ENCODE results near the gene EFHC2.

EFHC2 gene

GRCh38 chrX:44147130-44147529, 196.3 kb downstream of the EFHC2 start:
- Histone ChIP-seq H3K4me3 (ENCODE audit: low read depth in 1 of 2, low read length in 2 of 2) (no peak overlapping the region), H3K9ac (ENCODE audit: low read length) (no peak overlapping the region), H3K4me1 (ENCODE audit: insufficient read depth, low read length) (no peaks in the 10 kb centered on the region), H3K9me3 (ENCODE audit: low read length) (no peaks in the 10 kb centered on the region), H3K27me3 (ENCODE audit: control insufficient read depth in 1 of 2, insufficient read depth in 2 of 2, low read length in 2 of 2) (no peaks in the 10 kb centered on the region), H3K36me3 (ENCODE audit: insufficient read depth, low read length) (no peaks in the 10 kb centered on the region), H3K27ac (ENCODE audit: low read depth, low read length) (no peak overlapping the region)

- no peak overlapping the region for H3K9ac ChIP-seq (ENCODE audit: low read length)
- no peaks in the 10 kb centered on the region for H3K27me3 ChIP-seq (ENCODE audit: control insufficient read depth in 1 of 2, insufficient read depth in 2 of 2, low read length in 2 of 2)
- no peak overlapping the region for H3K27ac ChIP-seq (ENCODE audit: low read depth, low read length)
These were observed 199.1 kb downstream of the EFHC2 start for GRCh38 chrX:44144177-44144945.

GRCh38 chrX:44143061-44143602, 200.3 kb downstream of the EFHC2 start:
- H3K27me3 ChIP-seq (ENCODE audit: control insufficient read depth in 1 of 2, insufficient read depth in 2 of 2, low read length in 2 of 2) = no peaks in the 10 kb centered on the region
- no peak overlapping the region for H3K9ac ChIP-seq (ENCODE audit: low read length)
- no peak overlapping the region for H3K4me3 ChIP-seq (ENCODE audit: low read depth in 1 of 2, low read length in 2 of 2)
- no peaks in the 10 kb centered on the region for H3K36me3 ChIP-seq (ENCODE audit: insufficient read depth, low read length)
- no peaks in the 10 kb centered on the region for H3K4me1 ChIP-seq (ENCODE audit: insufficient read depth, low read length)
- H3K27ac ChIP-seq (ENCODE audit: low read depth, low read length) = no peak overlapping the region
- H3K9me3 ChIP-seq (ENCODE audit: low read length) = peaks cover 3% of the 10 kb centered on the region

More at GRCh38 chrX:44144177-44144945, 199.1 kb downstream of the EFHC2 start:
- Histone ChIP-seq H3K4me1 (ENCODE audit: insufficient read depth, low read length) (no peaks in the 10 kb centered on the region), H3K4me3 (ENCODE audit: low read depth in 1 of 2, low read length in 2 of 2) (no peak overlapping the region), H3K9me3 (ENCODE audit: low read length) (no peaks in the 10 kb centered on the region), H3K36me3 (ENCODE audit: insufficient read depth, low read length) (no peaks in the 10 kb centered on the region)

- H3K4me1 ChIP-seq (ENCODE audit: insufficient read depth, low read length) = no peaks in the 10 kb centered on the region
- no peaks in the 10 kb centered on the region for H3K9me3 ChIP-seq (ENCODE audit: low read length)
- H3K27me3 ChIP-seq (ENCODE audit: control insufficient read depth in 1 of 2, insufficient read depth in 2 of 2, low read length in 2 of 2) = no peaks in the 10 kb centered on the region
- H3K36me3 ChIP-seq (ENCODE audit: insufficient read depth, low read length) = no peaks in the 10 kb centered on the region
- no peak overlapping the region for H3K9ac ChIP-seq (ENCODE audit: low read length)
- no peak overlapping the region for H3K27ac ChIP-seq (ENCODE audit: low read depth, low read length)
- H3K4me3 ChIP-seq (ENCODE audit: low read depth in 1 of 2, low read length in 2 of 2) = no peak overlapping the region
These were observed 213.3 kb downstream of the EFHC2 start for GRCh38 chrX:44130189-44130588.

GRCh38 chrX:44113337-44113736, 230.1 kb downstream of the EFHC2 start:
- H3K36me3 ChIP-seq (ENCODE audit: insufficient read depth, low read length) = no peaks in the 10 kb centered on the region
- no peaks in the 10 kb centered on the region for H3K27me3 ChIP-seq (ENCODE audit: control insufficient read depth in 1 of 2, insufficient read depth in 2 of 2, low read length in 2 of 2)
- no peak overlapping the region for H3K9ac ChIP-seq (ENCODE audit: low read length)
- H3K9me3 ChIP-seq (ENCODE audit: low read length) = no peaks in the 10 kb centered on the region
- no peaks in the 10 kb centered on the region for H3K4me1 ChIP-seq (ENCODE audit: insufficient read depth, low read length)
- H3K27ac ChIP-seq (ENCODE audit: low read depth, low read length) = no peak overlapping the region
- no peak overlapping the region for H3K4me3 ChIP-seq (ENCODE audit: low read depth in 1 of 2, low read length in 2 of 2)

- H3K9me3 ChIP-seq (ENCODE audit: low read length) = peaks cover 3% of the 10 kb centered on the region
- no peak overlapping the region for H3K27ac ChIP-seq (ENCODE audit: low read depth, low read length)
- no peak overlapping the region for H3K4me3 ChIP-seq (ENCODE audit: low read depth in 1 of 2, low read length in 2 of 2)
- no peaks in the 10 kb centered on the region for H3K4me1 ChIP-seq (ENCODE audit: insufficient read depth, low read length)
- no peak overlapping the region for H3K9ac ChIP-seq (ENCODE audit: low read length)
- no peaks in the 10 kb centered on the region for H3K36me3 ChIP-seq (ENCODE audit: insufficient read depth, low read length)
- no peaks in the 10 kb centered on the region for H3K27me3 ChIP-seq (ENCODE audit: control insufficient read depth in 1 of 2, insufficient read depth in 2 of 2, low read length in 2 of 2)
These were observed 236.6 kb downstream of the EFHC2 start for GRCh38 chrX:44106864-44107263.

GRCh38 chrX:44105228-44105913, 238.1 kb downstream of the EFHC2 start:
- Histone ChIP-seq H3K36me3 (ENCODE audit: insufficient read depth, low read length) (no peaks in the 10 kb centered on the region), H3K9ac (ENCODE audit: low read length) (no peak overlapping the region), H3K9me3 (ENCODE audit: low read length) (peaks cover 3% of the 10 kb centered on the region), H3K27ac (ENCODE audit: low read depth, low read length) (no peak overlapping the region), H3K27me3 (ENCODE audit: control insufficient read depth in 1 of 2, insufficient read depth in 2 of 2, low read length in 2 of 2) (peaks cover 0 to 3% of the 10 kb centered on the region in 2 donors), H3K4me1 (ENCODE audit: insufficient read depth, low read length) (no peaks in the 10 kb centered on the region), H3K4me3 (ENCODE audit: low read depth in 1 of 2, low read length in 2 of 2) (no peak overlapping the region)

GRCh38 chrX:44104699-44105098, 238.8 kb downstream of the EFHC2 start:
- peaks cover 0 to 6% of the 10 kb centered on the region in 2 donors for H3K27me3 ChIP-seq (ENCODE audit: control insufficient read depth in 1 of 2, insufficient read depth in 2 of 2, low read length in 2 of 2)

GRCh38 chrX:44101281-44101680, 242.2 kb downstream of the EFHC2 start:
- Histone ChIP-seq H3K27me3 (ENCODE audit: control insufficient read depth in 1 of 2, insufficient read depth in 2 of 2, low read length in 2 of 2) (peaks cover 0 to 6% of the 10 kb centered on the region in 2 donors), H3K4me1 (ENCODE audit: insufficient read depth, low read length) (no peaks in the 10 kb centered on the region), H3K9me3 (ENCODE audit: low read length) (peaks cover under 1% of the 10 kb centered on the region), H3K27ac (ENCODE audit: low read depth, low read length) (no peak overlapping the region), H3K9ac (ENCODE audit: low read length) (no peak overlapping the region), H3K36me3 (ENCODE audit: insufficient read depth, low read length) (no peaks in the 10 kb centered on the region), H3K4me3 (ENCODE audit: low read depth in 1 of 2, low read length in 2 of 2) (no peak overlapping the region)

More at GRCh38 chrX:44104699-44105098, 238.8 kb downstream of the EFHC2 start:
- Histone ChIP-seq H3K4me1 (ENCODE audit: insufficient read depth, low read length) (no peaks in the 10 kb centered on the region), H3K4me3 (ENCODE audit: low read depth in 1 of 2, low read length in 2 of 2) (no peak overlapping the region), H3K27ac (ENCODE audit: low read depth, low read length) (no peak overlapping the region), H3K9me3 (ENCODE audit: low read length) (peaks cover 3% of the 10 kb centered on the region), H3K9ac (ENCODE audit: low read length) (no peak overlapping the region), H3K36me3 (ENCODE audit: insufficient read depth, low read length) (no peaks in the 10 kb centered on the region)

GRCh38 chrX:44099366-44099765, 244.1 kb downstream of the EFHC2 start:
- Histone ChIP-seq H3K4me3 (ENCODE audit: low read depth in 1 of 2, low read length in 2 of 2) (no peak overlapping the region), H3K27me3 (ENCODE audit: control insufficient read depth in 1 of 2, insufficient read depth in 2 of 2, low read length in 2 of 2) (peaks cover 5 to 9% of the 10 kb centered on the region in 2 donors), H3K9ac (ENCODE audit: low read length) (no peak overlapping the region), H3K27ac (ENCODE audit: low read depth, low read length) (no peak overlapping the region), H3K4me1 (ENCODE audit: insufficient read depth, low read length) (no peaks in the 10 kb centered on the region), H3K9me3 (ENCODE audit: low read length) (no peaks in the 10 kb centered on the region), H3K36me3 (ENCODE audit: insufficient read depth, low read length) (no peaks in the 10 kb centered on the region)

All from muscle layer of colon (tissue), 2 donors.